HEK293T (cell line): ENCODE results near the gene DDIT3.

ENCODE experiments used
- CTCF ChIA-PET: fragments of 350-600 bp; formaldehyde crosslinking; extraction: SDS; loops from one replicate; lab custom pipeline; 2021; ENCODE audit warnings: antibody characterized with exemption, inconsistent platforms; lab: Yijun Ruan, JAX
- POLR2A ChIA-PET: fragments of 350-600 bp; formaldehyde crosslinking; extraction: SDS; loops from one replicate; lab custom pipeline; 2020; ENCODE audit warnings: antibody characterized with exemption, inconsistent platforms; lab: Yijun Ruan, JAX
- DNase-seq: peaks from one replicate; pipeline ENCODE4 v3.0.0; 2012; ENCODE audit warnings: mixed read lengths; ENCODE audit errors: extremely low spot score
- ARNT ChIP-seq: fragments of 450-650 bp; IDR thresholded peaks from 2 replicates; pipeline ENCODE4 v1.6.1; 2017; ENCODE audit warnings: mild to moderate bottlenecking
- BHLHE40 ChIP-seq: fragments of 450-650 bp; IDR thresholded peaks from 2 replicates; pipeline ENCODE4 v1.6.1; 2016; ENCODE audit warnings: mild to moderate bottlenecking, moderate library complexity, borderline replicate concordance
- CTBP1 ChIP-seq: fragments of 450-650 bp; IDR thresholded peaks from 2 replicates; pipeline ENCODE4 v1.6.1; 2016; ENCODE audit warnings: borderline replicate concordance
- ELF4 ChIP-seq: fragments of 450-650 bp; IDR thresholded peaks from 2 replicates; pipeline ENCODE4 v1.6.1; 2017; ENCODE audit warnings: antibody characterized with exemption
- FOXA1 ChIP-seq: fragments of 450-650 bp; IDR thresholded peaks from 2 replicates; pipeline ENCODE4 v1.6.1; 2016; ENCODE audit warnings: mild to moderate bottlenecking
- FOXK2 ChIP-seq: fragments of 450-650 bp; IDR thresholded peaks from 2 replicates; pipeline ENCODE4 v1.6.1; 2016; ENCODE audit warnings: mild to moderate bottlenecking
- FOXM1 ChIP-seq: fragments of 450-650 bp; IDR thresholded peaks from 2 replicates; pipeline ENCODE4 v1.6.1; 2017; ENCODE audit warnings: mild to moderate bottlenecking, borderline replicate concordance
- HDGF ChIP-seq: fragments of 450-650 bp; IDR thresholded peaks from 2 replicates; pipeline ENCODE4 v1.6.1; 2017; ENCODE audit warnings: antibody characterized with exemption, borderline replicate concordance
- L3MBTL2 ChIP-seq: fragments of 450-650 bp; conservative IDR thresholded peaks from 2 replicates; pipeline ENCODE4 v1.6.1; 2016; ENCODE audit warnings: mild to moderate bottlenecking
- LEF1 ChIP-seq: fragments of 450-650 bp; IDR thresholded peaks from 2 replicates; pipeline ENCODE4 v1.6.1; 2017; ENCODE audit warnings: mild to moderate bottlenecking, borderline replicate concordance
- NFRKB ChIP-seq: fragments of 450-650 bp; IDR thresholded peaks from 2 replicates; pipeline ENCODE4 v1.6.1; 2016; ENCODE audit warnings: mild to moderate bottlenecking, moderate library complexity
- PKNOX1 ChIP-seq: fragments of 450-650 bp; IDR thresholded peaks from 2 replicates; pipeline ENCODE4 v1.6.1; 2016
- SP1 ChIP-seq: fragments of 450-650 bp; IDR thresholded peaks from 2 replicates; pipeline ENCODE4 v1.6.1; 2017
- SUZ12 ChIP-seq: fragments of 450-650 bp; IDR thresholded peaks from 2 replicates; pipeline ENCODE4 v1.6.1; 2016; ENCODE audit warnings: mild to moderate bottlenecking
- TARDBP ChIP-seq: fragments of 450-650 bp; IDR thresholded peaks from 2 replicates; pipeline ENCODE4 v1.6.1; 2016
- ZNF384 ChIP-seq: fragments of 450-650 bp; IDR thresholded peaks from 2 replicates; pipeline ENCODE4 v1.6.1; 2016

Gene DDIT3

GRCh38 chr12:57479043-57479375 lies 41.3 kb downstream of the DDIT3 start:
- ChIA-PET POLR2A (interaction anchor here (0.9 to 1.4 kb wide), 2 partner anchors 21 to 23 kb away, joined by 3 read pairs; no protein-coding TSS in a partner anchor), CTCF (no interaction called here)
- DNase-seq = no peak

GRCh38 chr12:57477710-57478681 lies 42.3 kb downstream of the DDIT3 start:
- DNase-seq = no peak
- ChIA-PET CTCF (interaction anchor here (1.4 kb wide), 1 partner anchor 19 kb away, joined by 3 read pairs; no protein-coding TSS in a partner anchor), POLR2A (interaction anchor here (0.9 to 1.1 kb wide), 2 partner anchors 9 to 22 kb away, joined by 3 to 7 read pairs; no protein-coding TSS in a partner anchor)

More at GRCh38 chr12:57479043-57479375, 41.3 kb downstream of the DDIT3 start:
- TF ChIP-seq FOXK2 = no peak
- TF ChIP-seq BHLHE40 = no peak
- TF ChIP-seq CTBP1 = no peak
- TF ChIP-seq LEF1 = no peak
- no peak for TF ChIP-seq ELF4
- TF ChIP-seq SUZ12 = no peak
- TF ChIP-seq L3MBTL2 = no peak
- TF ChIP-seq FOXM1 = no peak
- TF ChIP-seq PKNOX1 = no peak
- no peak for TF ChIP-seq SP1
- TF ChIP-seq FOXA1 = no peak
- TF ChIP-seq NFRKB = no peak
- no peak for TF ChIP-seq ARNT
- TF ChIP-seq TARDBP = no peak
- no peak for TF ChIP-seq ZNF384

GRCh38 chr12:57476993-57477709 lies 43.2 kb downstream of the DDIT3 start:
- ChIA-PET POLR2A (interaction anchor here (1.1 kb wide), 1 partner anchor 9 kb away, joined by 7 read pairs; no protein-coding TSS in a partner anchor), CTCF (interaction anchor here (0.6 to 1.4 kb wide), 2 partner anchors 17 to 18 kb away, joined by 3 read pairs; no protein-coding TSS in a partner anchor)
- DNase-seq = no peak
- TF ChIP-seq ELF4 (no peak), FOXK2 (no peak), ZNF384 (no peak), LEF1 (no peak), CTBP1 (no peak), FOXA1 (no peak), TARDBP (no peak), BHLHE40 (no peak), NFRKB (no peak), ARNT (no peak)

More at GRCh38 chr12:57477710-57478681, 42.3 kb downstream of the DDIT3 start:
- TF ChIP-seq SP1 (no peak), FOXK2 (no peak), ELF4 (no peak), HDGF (no peak), PKNOX1 (no peak), BHLHE40 (no peak), ARNT (no peak), LEF1 (no peak), FOXA1 (no peak), SUZ12 (no peak), L3MBTL2 (no peak), NFRKB (no peak), CTBP1 (no peak), FOXM1 (no peak), TARDBP (no peak), ZNF384 (no peak)

GRCh38 chr12:57476162-57476992 lies 43.9 kb downstream of the DDIT3 start:
- TF ChIP-seq ARNT = no peak
- no peak for TF ChIP-seq SUZ12
- no peak for TF ChIP-seq ELF4
- TF ChIP-seq L3MBTL2 = no peak
- TF ChIP-seq FOXA1 = no peak
- no peak for TF ChIP-seq SP1
- no peak for TF ChIP-seq ZNF384
- TF ChIP-seq CTBP1 = no peak
- TF ChIP-seq FOXK2 = no peak
- no peak for TF ChIP-seq TARDBP
- TF ChIP-seq HDGF = no peak
- no peak for TF ChIP-seq LEF1
- TF ChIP-seq NFRKB = no peak
- TF ChIP-seq PKNOX1 = no peak
- no peak for TF ChIP-seq BHLHE40
- TF ChIP-seq FOXM1 = no peak
- no peak for DNase-seq
- ChIA-PET POLR2A (interaction anchor here (1.1 kb wide), 1 partner anchor 10 kb away, joined by 7 read pairs; no protein-coding TSS in a partner anchor), CTCF (interaction anchor here (0.6 to 1.4 kb wide), 2 partner anchors 16 to 18 kb away, joined by 3 read pairs; no protein-coding TSS in a partner anchor)
